GM04503 (cell line): ENCODE results near the gene CYP4F3.
"Not testable (repeated sequence)": the region's sequence is repeated elsewhere in the genome, so short reads cannot be mapped to it uniquely, and the experiment has no call there.

Experiments
- DNase-seq: peaks from one replicate; pipeline ENCODE4 v3.0.0-alpha.2; 2012; ENCODE audit warnings: low read depth

Gene CYP4F3

GRCh38 chr19:15633082-15633835, 7.4 kb upstream of the CYP4F3 start:
- DNase-seq: no peak

- DNase-seq: no peak
Observed at GRCh38 chr19:15634105-15634504, 6.6 kb upstream of the CYP4F3 start.

- DNase-seq: no peak
Observed at GRCh38 chr19:15635016-15635805, 5.5 kb upstream of the CYP4F3 start.

GRCh38 chr19:15636026-15636425, 4.7 kb upstream of the CYP4F3 start:
- no peak for DNase-seq

GRCh38 chr19:15639596-15639995, 1.1 kb upstream of the CYP4F3 start:
- no peak for DNase-seq

GRCh38 chr19:15640904-15641597, 354 bp downstream of the CYP4F3 start:
- no peak for DNase-seq

- no peak for DNase-seq
Observed at GRCh38 chr19:15641901-15642491, 1.3 kb downstream of the CYP4F3 start.

- no peak for DNase-seq
Observed at GRCh38 chr19:15642807-15643206, 2.1 kb downstream of the CYP4F3 start.

GRCh38 chr19:15643387-15643786, 2.7 kb downstream of the CYP4F3 start:
- no peak for DNase-seq

GRCh38 chr19:15644066-15644741, 3.5 kb downstream of the CYP4F3 start:
- DNase-seq: no peak

- DNase-seq: no peak
Observed at GRCh38 chr19:15644816-15645215, 4.1 kb downstream of the CYP4F3 start.

- no peak for DNase-seq
Observed at GRCh38 chr19:15649526-15649925, 8.8 kb downstream of the CYP4F3 start.

GRCh38 chr19:15650123-15650522, 9.4 kb downstream of the CYP4F3 start:
- DNase-seq: not testable (repeated sequence)

GRCh38 chr19:15651791-15652190, 11.1 kb downstream of the CYP4F3 start:
- no peak for DNase-seq

- no peak for DNase-seq
Observed at GRCh38 chr19:15652559-15653278, 12.0 kb downstream of the CYP4F3 start.

- DNase-seq: no peak
Observed at GRCh38 chr19:15656467-15656866, 15.8 kb downstream of the CYP4F3 start.

GRCh38 chr19:15663247-15663646, 22.6 kb downstream of the CYP4F3 start:
- DNase-seq: no peak

GRCh38 chr19:15666186-15666585, 25.5 kb downstream of the CYP4F3 start:
- no peak for DNase-seq

- no peak for DNase-seq
Observed at GRCh38 chr19:15666883-15667282, 26.2 kb downstream of the CYP4F3 start.

GRCh38 chr19:15669440-15669839, 28.7 kb downstream of the CYP4F3 start:
- no peak for DNase-seq

- no peak for DNase-seq
Observed at GRCh38 chr19:15669891-15670290, 29.2 kb downstream of the CYP4F3 start.
